WTC11 (cell line): Measurements from ENCODE around the gene CCDC81. TPM values are rescaled to one million over a fixed set of nuclear protein-coding genes. Genes with fewer than 3 reads are reported as not detected.
"Not testable (repeated sequence)": the region's sequence is repeated elsewhere in the genome, so short reads cannot be mapped to it uniquely, and the experiment has no call there.

Experiments used
- ATAC-seq: fragments of 200-7000 bp; cut with Tn5 transposase; 2 replicates; pipeline ENCODE4 v1.10.0; 2021; ENCODE audit warnings: mild to moderate bottlenecking, moderate library complexity
- CTCF ChIA-PET: fragments of 300-600 bp; sonication (Branson Sonifier 250); formaldehyde crosslinking; loops from one replicate; lab custom pipeline; 2021; ENCODE audit warnings: antibody characterized with exemption; lab: Charles Lee
- POLR2A ChIA-PET: fragments of 350-600 bp; sonication (Branson Sonifier 250); formaldehyde crosslinking; loops from one replicate; lab custom pipeline; 2021; ENCODE audit warnings: antibody characterized with exemption; lab: Charles Lee
- DNase-seq: peaks from one replicate; pipeline ENCODE4 v3.0.0; 2021; ENCODE audit warnings: low spot score
- H3K27ac Mint-ChIP-seq: 2 replicates; pipeline ENCODE4 v1.8.0; 2021; ENCODE audit warnings: mixed read lengths
- H3K27me3 Mint-ChIP-seq: 2 replicates; pipeline ENCODE4 v1.8.0; 2021; ENCODE audit warnings: low read depth, mild to moderate bottlenecking, moderate library complexity, mixed read lengths
- H3K36me3 Mint-ChIP-seq: 2 replicates; pipeline ENCODE4 v1.8.0; 2021; ENCODE audit warnings: mixed read lengths
- H3K4me1 Mint-ChIP-seq: 2 replicates; pipeline ENCODE4 v1.8.0; 2022; ENCODE audit warnings: mixed read lengths
- H3K4me3 Mint-ChIP-seq: 2 replicates; pipeline ENCODE4 v1.8.0; 2021; ENCODE audit warnings: mild to moderate bottlenecking, moderate library complexity, mixed read lengths
- H3K9me3 Mint-ChIP-seq: 2 replicates; pipeline ENCODE4 v1.8.0; 2021; ENCODE audit warnings: mixed read lengths
- ATF2 ChIP-seq: sonication (generic); formaldehyde crosslinking; IDR thresholded peaks from 2 replicates; pipeline ENCODE4 v1.8.1; 2022; ENCODE audit warnings: low read depth, missing genetic modification reagents, borderline replicate concordance
- CDX4 ChIP-seq: fragments of 250-450 bp; sonication (Bioruptor Pico); IDR thresholded peaks from 2 replicates; pipeline ENCODE4 v1.9.0; 2021; ENCODE audit warnings: moderate library complexity, mild to moderate bottlenecking, inconsistent platforms, borderline replicate concordance
- ELF4 ChIP-seq: sonication (generic); formaldehyde crosslinking; IDR thresholded peaks from 2 replicates; pipeline ENCODE4 v1.8.1; 2022; ENCODE audit warnings: low read depth, mild to moderate bottlenecking, moderate library complexity, missing genetic modification reagents
- GABPB1 ChIP-seq: sonication (generic); formaldehyde crosslinking; IDR thresholded peaks from 2 replicates; pipeline ENCODE4 v1.8.1; 2023; ENCODE audit warnings: mild to moderate bottlenecking, missing genetic modification reagents
- MXD4 ChIP-seq: fragments of 250-450 bp; sonication (Bioruptor Pico); IDR thresholded peaks from 2 replicates; pipeline ENCODE4 v1.8.0; 2021; ENCODE audit warnings: mild to moderate bottlenecking, moderate library complexity, borderline replicate concordance
- NFATC4 ChIP-seq: fragments of 250-450 bp; sonication (Bioruptor Pico); IDR thresholded peaks from 2 replicates; pipeline ENCODE4 v1.9.0; 2021; ENCODE audit warnings: mild to moderate bottlenecking
- SMAD4 ChIP-seq: sonication (generic); formaldehyde crosslinking; IDR thresholded peaks from 2 replicates; pipeline ENCODE4 v1.8.0; 2022; ENCODE audit warnings: mild to moderate bottlenecking, missing genetic modification reagents
- TEAD4 ChIP-seq: sonication (generic); formaldehyde crosslinking; IDR thresholded peaks from 2 replicates; pipeline ENCODE4 v1.8.0; 2022; ENCODE audit warnings: mild to moderate bottlenecking, missing genetic modification reagents
- ZBTB21 ChIP-seq: sonication (generic); formaldehyde crosslinking; IDR thresholded peaks from 2 replicates; pipeline ENCODE4 v1.8.1; 2023; ENCODE audit warnings: mild to moderate bottlenecking, missing genetic modification reagents, borderline replicate concordance
- ZNF396 ChIP-seq: fragments of 250-450 bp; sonication (Bioruptor Pico); IDR thresholded peaks from 2 replicates; pipeline ENCODE4 v1.8.0; 2021; ENCODE audit warnings: mild to moderate bottlenecking, moderate library complexity, borderline replicate concordance
- ZNF532 ChIP-seq: fragments of 250-450 bp; sonication (Bioruptor Pico); IDR thresholded peaks from 2 replicates; pipeline ENCODE4 v1.9.0; 2021; ENCODE audit warnings: mild to moderate bottlenecking, borderline replicate concordance
- total RNA-seq: library from RNA; stranded (reverse); gene quantifications from 3 replicates; pipeline ENCODE4 v1.2.3, GENCODE V29; 2021
- TF ChIP-seq, protein P1 (sequence below): sonication (generic); formaldehyde crosslinking; IDR thresholded peaks from 2 replicates; pipeline ENCODE4 v1.8.0; 2022; ENCODE audit warnings: mild to moderate bottlenecking, missing genetic modification reagents
- TF ChIP-seq, protein P2 (sequence below): sonication (generic); formaldehyde crosslinking; IDR thresholded peaks from 2 replicates; pipeline ENCODE4 v1.8.1; 2022; ENCODE audit warnings: low read depth, mild to moderate bottlenecking, moderate library complexity, missing genetic modification reagents, borderline replicate concordance
- TF ChIP-seq, protein P3 (sequence below): fragments of 250-450 bp; sonication (Bioruptor Pico); IDR thresholded peaks from 2 replicates; pipeline ENCODE4 v1.8.0; 2021; ENCODE audit warnings: mild to moderate bottlenecking
- TF ChIP-seq, protein P4 (sequence below): sonication (generic); formaldehyde crosslinking; IDR thresholded peaks from 2 replicates; pipeline ENCODE4 v1.8.1; 2023; ENCODE audit warnings: mild to moderate bottlenecking, missing genetic modification reagents, moderate library complexity

CCDC81 gene
- total RNA-seq, 1 experiment from 2014 or later, result 0.98 TPM

DNA sequence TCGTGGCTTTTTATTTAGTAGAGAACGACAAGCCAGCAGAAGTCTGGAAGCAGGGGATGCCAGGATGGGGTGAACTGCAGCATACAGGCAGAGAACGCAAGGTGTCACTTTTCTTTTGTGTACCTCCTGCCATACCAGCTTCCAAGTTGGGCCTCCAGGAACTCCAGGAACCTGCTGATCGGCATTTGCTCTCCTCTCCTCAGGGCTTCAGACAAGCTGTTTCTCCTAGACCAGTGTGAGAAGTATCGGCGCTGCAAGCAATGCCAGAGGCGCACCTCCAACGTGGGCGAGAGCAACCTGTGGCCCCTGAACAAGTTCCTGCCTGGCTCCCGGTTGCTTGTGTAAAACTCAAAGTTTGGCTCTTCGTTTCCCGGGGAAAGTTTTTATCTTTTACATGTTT lies 47.7 kb downstream of the CCDC81 start (continued):
- TF ChIP-seq, protein P1, sequence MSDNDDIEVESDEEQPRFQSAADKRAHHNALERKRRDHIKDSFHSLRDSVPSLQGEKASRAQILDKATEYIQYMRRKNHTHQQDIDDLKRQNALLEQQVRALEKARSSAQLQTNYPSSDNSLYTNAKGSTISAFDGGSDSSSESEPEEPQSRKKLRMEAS (CRISPR knock-in tag), result no peak
- TF ChIP-seq ZBTB21 (CRISPR knock-in tag) (no peak), ELF4 (CRISPR knock-in tag) (no peak), SMAD4 (no peak), TEAD4 (CRISPR knock-in tag) (no peak), GABPB1 (CRISPR knock-in tag) (no peak), CDX4 (CRISPR knock-in tag) (no peak), MXD4 (CRISPR knock-in tag) (no peak), NFATC4 (CRISPR knock-in tag) (no peak), ZNF532 (CRISPR knock-in tag) (no peak), ZNF396 (CRISPR knock-in tag) (no peak), ATF2 (CRISPR knock-in tag) (no peak)
- TF ChIP-seq, protein P2, sequence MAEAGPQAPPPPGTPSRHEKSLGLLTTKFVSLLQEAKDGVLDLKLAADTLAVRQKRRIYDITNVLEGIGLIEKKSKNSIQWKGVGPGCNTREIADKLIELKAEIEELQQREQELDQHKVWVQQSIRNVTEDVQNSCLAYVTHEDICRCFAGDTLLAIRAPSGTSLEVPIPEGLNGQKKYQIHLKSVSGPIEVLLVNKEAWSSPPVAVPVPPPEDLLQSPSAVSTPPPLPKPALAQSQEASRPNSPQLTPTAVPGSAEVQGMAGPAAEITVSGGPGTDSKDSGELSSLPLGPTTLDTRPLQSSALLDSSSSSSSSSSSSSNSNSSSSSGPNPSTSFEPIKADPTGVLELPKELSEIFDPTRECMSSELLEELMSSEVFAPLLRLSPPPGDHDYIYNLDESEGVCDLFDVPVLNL (CRISPR knock-in tag), result no peak
- TF ChIP-seq, protein P3, sequence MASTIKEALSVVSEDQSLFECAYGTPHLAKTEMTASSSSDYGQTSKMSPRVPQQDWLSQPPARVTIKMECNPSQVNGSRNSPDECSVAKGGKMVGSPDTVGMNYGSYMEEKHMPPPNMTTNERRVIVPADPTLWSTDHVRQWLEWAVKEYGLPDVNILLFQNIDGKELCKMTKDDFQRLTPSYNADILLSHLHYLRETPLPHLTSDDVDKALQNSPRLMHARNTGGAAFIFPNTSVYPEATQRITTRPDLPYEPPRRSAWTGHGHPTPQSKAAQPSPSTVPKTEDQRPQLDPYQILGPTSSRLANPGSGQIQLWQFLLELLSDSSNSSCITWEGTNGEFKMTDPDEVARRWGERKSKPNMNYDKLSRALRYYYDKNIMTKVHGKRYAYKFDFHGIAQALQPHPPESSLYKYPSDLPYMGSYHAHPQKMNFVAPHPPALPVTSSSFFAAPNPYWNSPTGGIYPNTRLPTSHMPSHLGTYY (CRISPR knock-in tag), result no peak
- TF ChIP-seq, protein P4, sequence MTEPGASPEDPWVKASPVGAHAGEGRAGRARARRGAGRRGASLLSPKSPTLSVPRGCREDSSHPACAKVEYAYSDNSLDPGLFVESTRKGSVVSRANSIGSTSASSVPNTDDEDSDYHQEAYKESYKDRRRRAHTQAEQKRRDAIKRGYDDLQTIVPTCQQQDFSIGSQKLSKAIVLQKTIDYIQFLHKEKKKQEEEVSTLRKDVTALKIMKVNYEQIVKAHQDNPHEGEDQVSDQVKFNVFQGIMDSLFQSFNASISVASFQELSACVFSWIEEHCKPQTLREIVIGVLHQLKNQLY (CRISPR knock-in tag), result no peak

DNA sequence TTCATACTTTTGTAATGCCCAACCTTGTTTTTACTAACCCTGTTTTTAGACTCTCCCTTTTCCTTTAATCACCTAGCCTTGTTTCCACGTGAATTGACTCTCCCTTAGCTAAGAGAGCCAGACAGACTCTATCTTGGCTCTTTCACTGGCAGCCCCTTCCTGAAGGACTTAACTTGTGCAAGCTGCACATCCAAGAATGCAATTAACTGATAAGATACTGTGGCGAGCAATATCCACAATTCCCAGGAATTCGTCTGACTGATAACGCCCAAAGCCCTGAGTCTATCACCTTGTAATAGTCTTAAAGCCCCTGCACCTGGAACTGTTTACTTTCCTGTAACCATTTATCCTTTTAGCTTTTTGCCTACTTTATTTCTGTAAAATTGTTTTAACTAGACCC lies 48.8 kb downstream of the CCDC81 start:
- H3K36me3 Mint-ChIP-seq, ATAC-seq, H3K4me1 Mint-ChIP-seq, CTCF ChIA-PET, H3K27me3 Mint-ChIP-seq, H3K27ac Mint-ChIP-seq, POLR2A ChIA-PET, H3K4me3 Mint-ChIP-seq, DNase-seq: not testable (repeated sequence)
- peaks cover 11% of the 10 kb centered on the region for H3K9me3 Mint-ChIP-seq
